Muscle of back (tissue), 11 donors: ENCODE measurements around the gene IQSEC3. TPM values are rescaled to one million over a fixed set of nuclear protein-coding genes. Genes with fewer than 3 reads are reported as not detected.

Experiments used
- DNase-seq, 3 donors: peaks; one replicate each; pipeline versions ENCODE4 v3.0.0 to v3.0.0-alpha.2; 2013
- polyA plus RNA-seq, 10 donors: library from polyadenylated mRNA; unstranded; fragments of 120-200 nt; gene quantifications; one replicate each; pipeline ENCODE4 v1.2.1, GENCODE V29; 2013; ENCODE audit not compliant: insufficient read length in 10 of 10

The IQSEC3 gene
- polyA plus RNA-seq, 10 donors = 2.1 to 4.5 (median 2.7) TPM

- DNase-seq = no peak
These were observed 130.8 kb downstream of the IQSEC3 start for GRCh38 chr12:197347-197746.

DNA sequence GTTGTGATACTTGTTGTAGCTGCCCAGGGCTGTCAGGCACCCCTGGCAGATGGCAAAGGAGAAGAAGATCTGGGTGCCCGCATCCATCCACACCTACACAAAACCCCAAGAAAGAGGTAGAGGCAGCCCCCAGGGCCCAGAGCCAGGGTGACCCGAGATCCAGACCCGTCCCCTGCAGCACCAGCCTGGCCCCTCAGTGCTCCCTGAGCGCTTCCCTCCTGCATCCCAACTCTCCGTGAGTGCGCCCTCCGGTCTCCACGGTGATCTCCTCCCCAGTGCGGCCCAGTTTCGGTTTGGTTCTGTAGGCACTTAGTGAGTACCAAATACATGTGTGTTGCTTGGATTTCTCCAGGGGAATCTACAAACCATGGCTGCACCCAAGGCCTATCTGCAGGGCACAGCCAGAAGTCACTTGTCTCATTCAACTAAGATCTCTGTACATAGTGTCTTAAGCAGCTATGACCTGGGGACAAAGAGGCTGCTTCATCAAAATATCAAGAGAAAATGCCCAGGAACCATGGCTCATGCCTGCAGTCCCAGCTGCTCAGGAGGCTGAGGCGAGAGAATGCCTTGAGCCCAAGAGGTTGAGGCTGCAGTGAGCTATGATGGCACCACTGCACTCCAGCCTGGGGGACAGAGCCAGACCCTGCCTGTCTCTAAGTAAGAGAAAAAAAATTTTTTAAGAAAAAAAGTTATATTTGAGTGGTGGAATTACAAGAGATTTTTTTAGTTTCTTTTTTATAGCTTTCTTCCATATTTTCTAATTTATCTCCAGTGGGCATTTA is 131.5 kb downstream of the IQSEC3 start:
- no peak for DNase-seq

DNA sequence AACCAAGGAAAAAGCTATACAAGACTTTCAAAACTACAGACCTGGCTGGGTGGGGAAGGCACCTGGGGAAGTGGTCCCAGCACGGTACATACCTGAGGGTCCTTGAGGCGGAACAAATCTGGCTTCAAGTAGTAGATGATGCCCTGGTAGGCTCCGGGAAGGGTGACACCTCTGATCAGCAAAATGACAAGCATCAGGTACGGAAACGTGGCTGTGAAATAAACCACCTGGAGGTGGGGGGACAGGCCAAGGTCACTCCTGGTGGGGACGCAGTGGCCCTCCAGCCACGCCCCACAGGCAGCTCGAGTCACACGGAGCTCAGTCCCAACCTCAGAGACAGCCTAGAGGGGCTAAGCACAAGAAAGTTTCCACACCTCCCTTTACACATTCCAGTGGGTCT is 132.1 kb downstream of the IQSEC3 start:
- DNase-seq = no peak

DNA sequence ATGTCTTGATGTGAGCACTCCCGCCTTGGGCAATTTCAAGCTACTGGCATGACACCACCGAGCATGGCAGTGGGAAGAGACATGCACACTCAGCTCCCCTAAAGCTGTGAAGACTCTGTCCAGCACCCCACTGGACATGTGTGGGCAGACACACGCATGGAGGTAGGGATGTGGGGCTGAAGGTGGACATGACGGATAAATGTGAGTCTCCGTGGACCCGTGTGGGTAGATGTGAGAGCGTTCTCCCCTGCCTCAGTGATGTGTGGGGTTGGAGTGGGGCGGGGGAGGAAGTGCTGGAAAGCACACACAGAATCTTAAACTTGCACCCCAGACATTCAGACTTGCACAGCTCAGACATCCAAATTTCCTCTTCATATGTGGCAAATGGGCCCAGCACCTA is 134.8 kb downstream of the IQSEC3 start:
- no peak for DNase-seq

DNA sequence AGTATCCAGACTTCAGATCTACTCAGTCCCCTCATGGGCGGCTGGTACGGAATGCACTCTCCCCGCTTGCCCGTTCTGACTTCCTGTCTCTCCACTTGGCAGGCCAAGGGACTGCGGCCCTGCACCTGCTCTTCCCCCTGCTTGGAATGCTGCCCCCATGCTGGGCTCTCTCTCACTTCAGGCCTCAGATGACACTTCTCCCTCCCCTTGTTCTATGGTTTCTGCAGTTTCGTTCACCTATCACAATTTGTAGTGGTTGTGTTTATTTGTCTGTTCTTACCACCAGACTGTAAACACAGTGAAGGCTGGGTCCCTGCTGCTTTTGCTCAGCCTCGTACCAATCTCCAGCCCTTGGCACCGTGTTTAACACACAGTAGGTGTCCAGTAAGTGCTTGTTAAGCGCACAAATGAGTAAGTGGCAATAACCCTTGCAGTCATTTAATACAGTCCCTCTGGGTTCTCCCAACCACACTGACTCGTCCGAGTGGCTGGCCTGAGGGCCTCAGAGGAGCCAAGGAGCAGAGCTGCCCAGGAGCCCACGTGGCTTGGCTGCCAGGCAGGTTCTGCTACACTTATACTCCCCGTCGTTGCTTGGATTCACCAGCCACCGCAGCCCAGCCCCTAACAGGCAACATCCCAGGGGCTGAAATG is 135.6 kb downstream of the IQSEC3 start:
- peak in 1 of 3 donors; percentile 18 for DNase-seq

GRCh38 chr12:203074-203461 is 136.5 kb downstream of the IQSEC3 start:
- DNase-seq = no peak

- peak in 2 of 3 donors; percentile 28 to 51 for DNase-seq
These were observed 137.1 kb downstream of the IQSEC3 start for GRCh38 chr12:203462-204260.

DNA sequence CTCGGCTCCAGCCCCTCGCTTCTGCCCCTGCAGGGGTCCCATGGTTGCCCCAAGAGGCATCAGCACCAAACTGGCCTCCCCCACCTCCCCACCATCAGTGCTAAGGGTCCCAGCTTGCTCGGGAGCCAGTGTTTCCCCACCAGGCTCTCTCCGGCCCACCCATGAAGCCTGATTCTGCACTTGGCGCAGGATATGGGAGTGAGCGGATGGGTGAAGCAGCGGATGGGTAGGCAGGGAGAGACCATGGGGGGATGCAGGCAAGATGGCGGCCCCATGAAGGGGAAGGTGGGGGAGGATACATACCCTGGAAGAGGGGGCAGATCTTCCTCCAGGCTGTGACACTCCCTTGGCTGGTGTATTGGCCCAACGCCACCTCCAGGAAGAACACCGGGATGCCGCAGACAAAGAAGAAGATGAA is 137.7 kb downstream of the IQSEC3 start:
- DNase-seq = no peak

- no peak for DNase-seq
These were observed 138.5 kb downstream of the IQSEC3 start for GRCh38 chr12:205026-205425.

- no peak for DNase-seq
These were observed 140.3 kb downstream of the IQSEC3 start for GRCh38 chr12:206746-207440.

GRCh38 chr12:207804-208203 is 141.2 kb downstream of the IQSEC3 start:
- DNase-seq = no peak

GRCh38 chr12:208813-209212 is 142.2 kb downstream of the IQSEC3 start:
- DNase-seq = no peak

GRCh38 chr12:209246-209645 is 142.7 kb downstream of the IQSEC3 start:
- DNase-seq = no peak

- no peak for DNase-seq
These were observed 143.3 kb downstream of the IQSEC3 start for GRCh38 chr12:209851-210250.

DNA sequence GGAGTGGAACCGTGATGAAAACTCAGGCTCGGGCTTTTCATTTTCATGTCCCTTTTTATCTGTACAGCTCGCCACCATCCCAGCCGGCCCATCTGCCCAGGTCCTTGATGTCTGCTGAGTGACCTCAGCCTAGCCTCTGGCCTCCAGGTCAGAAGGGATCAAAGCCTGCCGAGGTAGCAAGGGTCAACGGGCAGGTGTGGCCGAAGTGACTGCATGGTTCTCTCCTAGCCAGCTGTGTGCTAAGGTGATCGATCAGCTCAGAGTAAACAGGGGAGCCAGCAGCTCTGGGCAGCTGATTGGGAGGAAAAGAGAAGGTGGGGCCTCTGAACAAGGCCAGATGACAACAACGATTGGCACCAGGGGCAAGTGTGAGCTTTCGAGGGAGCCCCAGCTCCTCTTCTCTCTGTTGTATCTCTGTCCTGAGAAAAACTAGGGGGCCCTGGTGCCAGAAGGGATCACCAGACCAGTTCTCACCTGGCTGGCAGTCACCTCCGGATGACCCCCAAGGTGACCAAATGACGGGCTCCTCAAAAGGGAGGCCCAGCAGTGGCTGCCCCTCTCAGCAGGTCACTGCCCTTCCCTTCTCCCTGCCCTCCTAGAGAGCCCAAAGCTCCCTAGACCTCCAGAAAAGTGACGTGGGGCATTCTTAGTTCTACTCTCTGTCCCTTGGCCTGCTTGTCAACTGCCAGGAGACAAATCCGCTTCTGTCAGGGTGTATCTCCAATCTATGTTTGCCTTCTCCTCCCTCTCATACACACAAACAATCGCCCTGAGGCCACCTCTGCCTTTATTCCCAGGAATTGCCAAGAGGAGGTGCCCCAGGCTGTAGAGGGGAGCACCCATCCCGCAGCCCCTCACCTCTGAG is 143.9 kb downstream of the IQSEC3 start:
- no peak for DNase-seq

GRCh38 chr12:211142-211465 is 144.5 kb downstream of the IQSEC3 start:
- no peak for DNase-seq

GRCh38 chr12:211639-212414 is 145.3 kb downstream of the IQSEC3 start:
- no peak for DNase-seq

DNA sequence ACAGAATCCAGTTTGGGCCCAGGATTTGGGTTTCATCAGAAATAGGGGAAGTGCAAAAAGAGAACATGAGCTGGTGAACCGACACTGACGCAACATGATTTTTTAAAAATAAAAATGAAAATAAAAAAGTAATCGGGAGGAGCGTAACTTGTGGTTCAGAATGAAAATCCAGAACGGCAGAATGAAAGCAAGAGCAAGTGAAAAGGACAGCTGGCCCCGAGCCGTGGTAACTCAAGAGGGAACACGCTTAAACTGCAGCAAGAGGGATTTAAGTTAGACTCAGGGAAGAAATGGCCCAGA is 145.8 kb downstream of the IQSEC3 start:
- DNase-seq = no peak

DNA sequence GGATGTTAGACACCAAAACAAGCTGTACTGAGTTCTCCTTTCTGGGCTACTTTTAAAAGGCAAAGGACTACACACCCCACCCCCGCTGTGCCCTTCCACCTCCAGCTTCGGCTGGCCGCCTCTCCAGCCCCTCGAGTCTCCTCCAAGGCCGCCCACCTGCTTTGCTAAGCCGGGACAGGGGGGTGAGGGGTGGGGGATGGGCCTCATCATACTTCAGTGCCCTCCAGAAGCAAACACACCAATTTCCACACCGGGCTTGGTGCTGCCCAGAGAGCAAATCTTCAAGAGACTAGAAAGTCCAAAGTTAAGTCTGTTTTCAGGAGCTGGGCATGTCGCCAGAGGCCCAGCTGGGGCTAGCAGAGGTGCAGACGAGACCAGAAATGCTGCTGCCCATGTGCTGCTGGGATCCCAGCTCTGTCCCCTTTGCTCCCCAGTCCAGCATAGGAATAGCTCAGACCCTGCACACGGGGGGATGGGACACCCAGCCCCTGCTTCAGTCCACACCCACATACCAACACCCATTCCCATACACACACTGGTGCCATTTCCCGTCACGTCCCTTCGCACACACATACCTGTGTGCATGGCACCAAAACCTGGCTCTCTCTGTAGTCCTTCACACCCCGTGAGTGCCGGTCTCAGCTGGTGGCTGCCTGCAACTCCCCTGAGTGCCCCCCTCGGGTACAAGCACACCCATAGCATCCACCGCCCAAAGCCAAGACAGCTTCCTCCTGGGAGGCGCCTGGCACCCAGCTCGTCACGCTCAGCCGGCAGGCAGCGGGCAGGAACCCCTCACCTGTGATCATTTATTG is 146.4 kb downstream of the IQSEC3 start:
- DNase-seq = peak in 2 of 3 donors; percentile 27 to 50

GRCh38 chr12:213527-213932 is 147.0 kb downstream of the IQSEC3 start:
- no peak for DNase-seq
